Ovary (tissue), 9 donors: Measurements from ENCODE around the gene C8G. TPM values are rescaled to one million over a fixed set of nuclear protein-coding genes. Genes with fewer than 3 reads are reported as not detected.

ENCODE experiments used
- DNase-seq, 5 donors: peaks; one replicate each; pipeline ENCODE4 v3.0.0-alpha.2; 2019 to 2020
- H3K27ac ChIP-seq, 2 donors: fragments of 200-600 bp; one replicate each; pipeline versions ENCODE4 v1.5.1 to v1.8.0; 2019 to 2022
- H3K27me3 ChIP-seq: fragments of 200-600 bp; one replicate; pipeline ENCODE4 v1.8.0; 2022
- H3K36me3 ChIP-seq: fragments of 200-600 bp; sonication (generic); one replicate; pipeline ENCODE4 v1.5.1; 2019
- H3K4me1 ChIP-seq: one replicate; pipeline ENCODE4 v1.8.1; 2013; ENCODE audit warnings: mild to moderate bottlenecking, moderate library complexity; ENCODE audit not compliant: insufficient read depth
- H3K4me3 ChIP-seq: fragments of 200-600 bp; sonication (generic); one replicate; pipeline ENCODE4 v1.5.1; 2017
- H3K9me3 ChIP-seq, 2 donors: fragments of 200-600 bp in 1 of 2; sonication (generic) in 1 of 2; one replicate each; pipeline versions ENCODE4 v1.5.1 to v1.8.1; 2013 to 2019; ENCODE audit warnings: mild to moderate bottlenecking in 1 of 2, moderate library complexity in 1 of 2
- EP300 ChIP-seq: sonication (generic); formaldehyde crosslinking; IDR thresholded peaks from one replicate; pipeline ENCODE4 v1.6.1; 2017; ENCODE audit warnings: antibody characterized with exemption
- POLR2A ChIP-seq: fragments of 450-650 bp; IDR thresholded peaks from one replicate; pipeline ENCODE4 v1.6.1; 2017; ENCODE audit warnings: antibody characterized with exemption, mild to moderate bottlenecking, moderate library complexity
- WGBS, 3 donors: extraction: QIAGEN DNeasy Blood & Tissue Kit in 1 of 3; methylation state at CpG; one replicate each; pipeline versions ENCODE4 v1.1.5 to v1.1.7; 2013 to 2017; 5-methylcytosine and 5-hydroxymethylcytosine counted together
- intact Hi-C, 4 donors: fragments of 100-400 bp; cut with DNase I; formaldehyde crosslinking; loops; one replicate each; pipeline versions ENCODE4 v1.11.0 to v1.15.1; 2022 to 2023
- polyA plus RNA-seq, 2 donors: library from polyadenylated mRNA; stranded (reverse); fragments of 200-250 nt in 1 of 2; fragments of 350-450 nt in 1 of 2; fragmentation: Illumina TruSeq in 1 of 2; extraction: RNeasy Lipid Tissue Mini Kit (QIAGEN cat#74804) in 1 of 2; gene quantifications; one replicate each; pipeline ENCODE4 v1.2.3, GENCODE V29; 2013 to 2014
- total RNA-seq, 7 donors: library from RNA; depleted of rRNA in 2 of 7; stranded (reverse); fragments of >200 nt in 2 of 7; fragmentation: NEBNext Ultra II Directional in 3 of 7; extraction: Animal tissue kit (Norgen Biotek cat#: 25700) in 3 of 7; gene quantifications; one replicate each; pipeline versions ENCODE4 v1.1.0 to v1.2.4, GENCODE V29; 2016 to 2023
- TF ChIP-seq, protein P1 (sequence below), 3 donors: fragments of 450-650 bp in 2 of 3; fragments of 200-600 bp in 1 of 3; IDR thresholded peaks; one replicate each; pipeline versions ENCODE4 v1.5.1 to v1.8.0; 2016 to 2022; ENCODE audit warnings: antibody characterized with exemption in 3 of 3, mild to moderate bottlenecking in 1 of 3
- donor health status: DM: no; HTN: no; CAD: no; lungs with moderate emphysema.
- donor health status: DM: no; HTN: no; CAD: no.
- donor health status: Bipolar disorder and iron deficiency.
- donor health status: DM: yes; HTN: yes; CAD: no.
- donor health status: DM: no; HTN: no; CAD: no.
- donor health status: DM: yes; HTN: yes; CAD: no.

C8G gene
- total and polyA plus RNA-seq, 9 donors = 0.38 to 1.00 TPM; not detected in 7

DNA sequence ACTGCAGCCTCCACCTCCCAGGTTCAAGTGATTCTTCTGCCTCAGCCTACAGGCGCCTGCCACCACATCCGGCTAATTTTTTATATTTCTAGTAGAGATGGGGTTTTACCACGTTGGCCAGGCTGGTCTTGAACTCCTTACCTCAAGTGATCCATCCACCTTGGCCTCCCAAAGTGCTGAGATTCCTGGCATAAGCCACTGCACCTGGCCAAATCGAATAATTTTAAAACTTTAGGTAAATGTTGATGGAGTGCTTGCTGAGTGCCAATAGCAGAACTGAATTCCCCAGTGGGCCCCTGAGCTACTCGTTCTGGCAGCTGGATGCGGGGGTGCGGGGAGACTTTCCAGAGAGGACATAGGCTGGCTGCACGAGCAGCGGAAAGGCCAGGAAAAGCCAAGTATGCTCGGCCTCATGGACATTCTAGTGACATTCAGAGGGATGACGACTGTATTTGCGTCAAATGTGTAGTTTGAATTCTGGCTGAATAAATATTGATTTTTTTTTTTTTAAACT is 41.9 kb upstream of the C8G start:
- TF ChIP-seq, protein P1, sequence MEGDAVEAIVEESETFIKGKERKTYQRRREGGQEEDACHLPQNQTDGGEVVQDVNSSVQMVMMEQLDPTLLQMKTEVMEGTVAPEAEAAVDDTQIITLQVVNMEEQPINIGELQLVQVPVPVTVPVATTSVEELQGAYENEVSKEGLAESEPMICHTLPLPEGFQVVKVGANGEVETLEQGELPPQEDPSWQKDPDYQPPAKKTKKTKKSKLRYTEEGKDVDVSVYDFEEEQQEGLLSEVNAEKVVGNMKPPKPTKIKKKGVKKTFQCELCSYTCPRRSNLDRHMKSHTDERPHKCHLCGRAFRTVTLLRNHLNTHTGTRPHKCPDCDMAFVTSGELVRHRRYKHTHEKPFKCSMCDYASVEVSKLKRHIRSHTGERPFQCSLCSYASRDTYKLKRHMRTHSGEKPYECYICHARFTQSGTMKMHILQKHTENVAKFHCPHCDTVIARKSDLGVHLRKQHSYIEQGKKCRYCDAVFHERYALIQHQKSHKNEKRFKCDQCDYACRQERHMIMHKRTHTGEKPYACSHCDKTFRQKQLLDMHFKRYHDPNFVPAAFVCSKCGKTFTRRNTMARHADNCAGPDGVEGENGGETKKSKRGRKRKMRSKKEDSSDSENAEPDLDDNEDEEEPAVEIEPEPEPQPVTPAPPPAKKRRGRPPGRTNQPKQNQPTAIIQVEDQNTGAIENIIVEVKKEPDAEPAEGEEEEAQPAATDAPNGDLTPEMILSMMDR (IDR thresholded peaks at IDR 0.05) = no peak
- TF ChIP-seq EP300 = no peak
- no peak for TF ChIP-seq POLR2A
- intact Hi-C loops = no loop called here
- no peak for DNase-seq
- peaks cover 4% of the 10 kb centered on the region for H3K4me1 ChIP-seq
- no peaks in the 10 kb centered on the region for H3K9me3 ChIP-seq
- H3K36me3 ChIP-seq = no peaks in the 10 kb centered on the region
- no peak overlapping the region for H3K4me3 ChIP-seq
- no peak overlapping the region for H3K27ac ChIP-seq
- no peaks in the 10 kb centered on the region for H3K27me3 ChIP-seq
- WGBS, 3 donors = 74 to 81% (median 77%) methylated on average over 12 of the region's 12 CpGs

DNA sequence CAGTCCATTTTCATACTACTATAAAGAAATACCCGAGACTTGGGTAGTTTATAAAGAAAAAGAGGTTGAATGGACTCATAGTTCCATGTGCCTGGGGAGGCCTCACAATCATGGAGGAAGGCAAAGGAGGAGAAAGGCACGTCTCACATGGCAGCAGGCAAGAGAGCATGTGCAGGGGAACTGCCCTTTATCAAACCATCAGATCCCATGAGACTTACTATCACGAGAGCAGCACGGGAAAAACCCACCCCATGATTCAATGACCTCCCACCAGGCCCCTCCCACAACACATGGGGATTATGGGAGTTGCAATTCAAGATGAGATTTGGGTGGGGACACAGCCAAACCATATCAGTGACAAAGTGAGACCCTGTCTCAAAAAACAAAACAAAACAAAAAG is 38.8 kb upstream of the C8G start:
- TF ChIP-seq POLR2A = no peak
- TF ChIP-seq EP300 = no peak
- no peaks in the 10 kb centered on the region for H3K9me3 ChIP-seq
- 62 to 70% (median 69%) methylated on average over 4 of the region's 4 CpGs for WGBS, 3 donors
- no peak overlapping the region for H3K27ac ChIP-seq
- H3K4me3 ChIP-seq = no peak overlapping the region
- no peaks in the 10 kb centered on the region for H3K27me3 ChIP-seq
- H3K4me1 ChIP-seq = peaks cover 4% of the 10 kb centered on the region
- H3K36me3 ChIP-seq = no peaks in the 10 kb centered on the region
- intact Hi-C loops = no loop called here
- no peak for DNase-seq

DNA sequence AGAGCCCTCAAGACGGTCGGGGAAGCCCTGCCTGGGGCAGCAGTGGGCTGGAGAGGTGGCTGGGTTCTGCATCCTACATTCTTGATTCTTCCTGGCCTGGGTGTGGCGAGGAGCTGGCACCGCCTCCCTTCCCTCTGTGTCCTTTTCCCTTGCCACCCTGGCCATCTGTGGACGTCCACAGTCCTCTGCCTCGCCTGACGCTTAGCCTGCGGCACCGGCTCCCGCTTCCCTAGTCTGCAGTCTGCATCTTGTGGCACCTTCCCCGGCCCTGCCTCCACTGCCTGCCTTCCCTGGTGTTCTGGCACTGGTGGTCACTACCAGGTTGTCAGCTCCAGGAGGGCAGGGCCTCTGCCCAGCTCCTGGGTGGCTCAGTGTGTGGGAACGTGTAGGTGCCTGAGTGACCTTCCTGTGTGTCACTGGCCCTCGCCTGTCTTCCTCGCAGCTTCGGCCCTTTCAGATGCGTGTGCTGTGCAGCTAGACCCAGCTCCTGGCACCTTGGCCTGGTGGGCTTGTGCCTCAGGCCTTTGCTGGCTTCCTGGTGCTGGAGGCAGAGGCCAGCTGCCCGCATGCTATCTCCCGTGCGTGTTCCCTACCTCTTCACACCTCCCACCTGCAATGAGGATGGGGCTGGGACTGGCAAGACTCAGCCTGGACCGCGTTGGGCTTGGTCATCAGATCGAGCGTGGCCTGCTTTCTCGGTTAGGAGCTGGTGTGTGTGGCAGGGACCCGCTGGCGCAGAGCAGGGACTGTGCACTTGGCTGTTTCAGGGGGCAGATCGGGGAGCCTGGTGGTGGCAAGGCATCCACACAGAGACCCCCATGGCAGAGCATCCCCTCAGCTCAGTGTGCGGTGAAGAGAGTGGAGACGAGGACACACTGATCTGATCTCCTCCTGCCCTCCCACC is 37.8 kb upstream of the C8G start:
- H3K27ac ChIP-seq = no peak overlapping the region
- H3K27me3 ChIP-seq = no peaks in the 10 kb centered on the region
- TF ChIP-seq EP300 (no peak), POLR2A (no peak)
- TF ChIP-seq, protein P1 (IDR thresholded peaks at IDR 0.05) = no peak
- no peak for DNase-seq
- intact Hi-C loops = no loop called here
- H3K36me3 ChIP-seq = no peaks in the 10 kb centered on the region
- WGBS, 3 donors = 92 to 95% (median 93%) methylated on average over 29 of the region's 29 CpGs
- no peaks in the 10 kb centered on the region for H3K4me1 ChIP-seq
- no peak overlapping the region for H3K4me3 ChIP-seq
- no peaks in the 10 kb centered on the region for H3K9me3 ChIP-seq

DNA sequence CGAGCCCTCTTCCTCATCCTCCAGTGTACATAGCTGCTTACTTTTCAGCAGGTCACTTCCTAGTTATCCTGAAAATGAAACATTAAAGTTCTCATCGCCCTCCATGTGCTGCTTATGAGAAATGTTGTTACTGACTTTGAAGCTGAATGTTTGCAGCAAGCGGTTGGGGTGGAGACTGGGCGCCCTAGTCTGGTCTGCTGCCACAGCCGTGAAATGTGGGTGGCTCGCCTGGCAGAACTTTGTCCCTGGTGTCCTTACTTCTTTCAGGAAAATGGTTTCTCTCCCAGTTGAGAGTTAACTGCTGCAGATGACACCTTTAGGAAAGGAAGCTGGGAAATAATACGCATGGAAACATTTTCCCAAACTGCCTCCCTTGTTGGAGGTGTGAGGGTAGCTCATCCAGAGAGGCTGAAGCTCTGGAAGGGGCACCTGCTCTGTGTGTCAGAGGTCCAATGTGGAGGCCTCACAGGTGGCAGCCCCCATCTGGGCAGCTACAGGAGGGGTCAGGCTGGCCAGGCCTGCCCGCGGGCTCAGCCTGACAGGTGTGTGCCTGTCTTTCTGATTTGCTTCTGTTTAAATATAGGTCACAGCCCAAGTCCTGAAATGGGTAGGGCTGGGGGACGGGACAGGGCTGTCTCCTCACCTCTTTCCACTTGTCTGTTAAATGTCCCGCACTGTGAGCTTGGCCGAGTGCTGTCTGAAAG is 34.7 kb upstream of the C8G start:
- TF ChIP-seq, protein P1 (IDR thresholded peaks at IDR 0.05) = no peak
- no peak for TF ChIP-seq POLR2A
- TF ChIP-seq EP300 = no peak
- Histone ChIP-seq H3K36me3 (no peaks in the 10 kb centered on the region), H3K27me3 (no peaks in the 10 kb centered on the region), H3K9me3 (no peaks in the 10 kb centered on the region), H3K4me1 (no peaks in the 10 kb centered on the region), H3K4me3 (no peak overlapping the region), H3K27ac (no peak overlapping the region)
- 86 to 95% (median 92%) methylated on average over 12 of the region's 12 CpGs for WGBS, 3 donors
- no peak for DNase-seq
- intact Hi-C loops = no loop called here
